ENCODE data around the gene LYPLA2.

The LYPLA2 gene

DNA sequence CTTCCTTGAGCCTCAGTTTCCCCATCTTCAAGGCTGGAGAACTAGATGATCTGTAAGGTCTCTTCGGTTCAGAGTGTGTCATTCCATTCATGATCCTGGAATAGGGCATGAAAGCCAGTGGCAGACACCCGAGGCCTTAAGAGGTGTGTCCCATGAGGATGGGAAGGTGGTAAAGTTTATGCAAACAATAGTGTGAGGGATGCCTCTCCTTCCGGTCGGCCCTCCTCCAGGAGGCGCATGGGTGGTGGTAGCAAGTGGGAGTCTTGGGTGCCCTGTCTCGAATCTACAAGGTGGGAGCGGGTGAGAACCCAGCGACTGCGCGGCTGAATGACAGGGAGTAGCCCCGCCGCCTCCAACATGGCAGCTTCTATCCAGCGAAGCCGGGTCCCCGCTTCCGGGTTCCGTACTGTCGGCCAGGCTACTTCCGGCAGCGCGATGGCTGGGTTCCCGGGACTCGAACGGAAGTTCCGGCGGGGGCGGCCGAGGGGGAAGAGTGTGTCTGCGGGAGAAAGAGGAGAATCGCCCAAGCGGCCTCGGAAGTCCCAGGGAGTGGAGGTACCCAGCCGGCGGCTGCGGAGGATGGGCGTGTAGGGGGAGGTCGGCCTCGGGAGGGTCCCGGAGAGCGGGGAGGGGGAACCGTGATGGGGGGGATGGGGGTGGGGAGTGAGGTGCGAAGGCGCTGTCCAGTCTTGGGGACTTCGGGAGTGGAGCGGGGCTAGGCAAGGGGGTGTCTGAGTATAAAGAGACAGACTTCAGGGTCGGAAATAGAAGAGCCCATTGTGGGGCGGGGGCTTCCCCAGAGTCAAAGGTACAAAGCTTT is at the start of gene LYPLA2:
TSS of gene LYPLA2 (plus strand) at position 450 of the 820 bp plus-strand sequence. CDS start 1,538 bp downstream, outside the sequence.
- H3K36me3 ChIP-seq (ENCODE audit: control insufficient read depth, insufficient read depth, low read length, severe bottlenecking) = peaks cover 28% of the 10 kb centered on the region
- no peaks in the 10 kb centered on the region for H3K9me3 ChIP-seq (ENCODE audit: control insufficient read depth, low read length)
- H3K9ac ChIP-seq (ENCODE audit: low read length) = peak within 1 kb of the TSS; percentile 93
- peak; percentile 98 for DNase-seq (ENCODE audit: low read depth)
- H3K27me3 ChIP-seq (replicated peaks; ENCODE audit: control insufficient read depth, insufficient read depth, low read length) = no peaks in the 10 kb centered on the region
- H3K4me3 ChIP-seq (ENCODE audit: low read length) = peak within 1 kb of the TSS; percentile 98
- H3K4me1 ChIP-seq (ENCODE audit: control insufficient read depth, insufficient read depth, low read length) = peaks cover 15% of the 10 kb centered on the region

DNA sequence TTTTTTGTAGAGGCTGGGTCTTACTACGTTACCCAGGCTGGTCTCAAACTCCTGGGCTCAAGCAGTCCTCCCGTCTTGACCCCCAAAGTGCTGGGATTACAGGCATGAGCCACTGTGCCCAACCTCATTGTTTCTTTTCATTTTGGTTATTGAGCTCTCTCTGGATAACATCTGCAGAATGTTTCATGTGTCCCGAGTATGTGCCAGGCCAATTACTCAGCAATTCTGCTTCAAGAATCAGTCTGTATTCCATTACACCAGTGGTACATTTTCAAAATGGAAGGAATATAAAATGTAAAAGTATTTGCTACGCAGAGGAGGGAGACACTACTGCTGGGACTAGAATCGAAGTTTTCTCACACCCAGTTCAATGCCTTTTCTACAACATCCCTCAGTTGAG is 49.3 kb upstream of the LYPLA2 start:
- DNase-seq (ENCODE audit: low read depth) = peak; percentile 27
- Histone ChIP-seq H3K9ac (ENCODE audit: low read length) (no peak overlapping the region), H3K36me3 (ENCODE audit: control insufficient read depth, insufficient read depth, low read length, severe bottlenecking) (peaks cover 4% of the 10 kb centered on the region), H3K27me3 (replicated peaks; ENCODE audit: control insufficient read depth, insufficient read depth, low read length) (no peaks in the 10 kb centered on the region), H3K4me1 (ENCODE audit: control insufficient read depth, insufficient read depth, low read length) (peaks cover 32% of the 10 kb centered on the region), H3K4me3 (ENCODE audit: low read length) (no peak overlapping the region), H3K9me3 (ENCODE audit: control insufficient read depth, low read length) (no peaks in the 10 kb centered on the region)

DNA sequence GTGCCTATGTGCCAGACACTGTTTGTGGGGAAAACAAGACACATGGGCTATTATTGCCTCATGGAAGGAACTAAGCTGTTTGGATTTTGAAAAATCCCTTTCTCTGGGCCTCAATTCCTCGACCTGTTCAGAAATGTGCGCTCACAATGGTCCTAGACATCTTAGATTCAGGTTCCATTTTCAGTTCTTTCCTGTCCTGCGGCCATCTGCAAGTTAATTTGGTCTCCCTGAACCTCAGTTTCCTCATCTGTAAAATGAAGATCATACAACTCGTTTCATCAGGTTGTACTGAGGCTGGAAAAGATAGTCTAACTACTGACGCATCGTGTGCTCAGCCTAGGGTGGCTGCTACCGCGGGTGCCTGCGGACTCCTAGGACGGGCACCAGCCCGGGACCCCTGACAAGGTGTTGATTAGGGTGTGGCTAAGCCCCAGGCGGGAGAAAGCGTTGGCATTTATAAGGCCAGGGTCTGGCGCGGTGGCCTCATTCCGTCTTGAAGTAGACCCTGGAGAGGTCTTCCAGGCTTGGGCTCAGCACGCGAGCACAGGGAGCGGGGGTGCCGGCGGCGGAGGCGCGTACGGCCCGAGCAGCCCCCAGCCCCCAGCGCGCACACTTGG is 48.2 kb upstream of the LYPLA2 start:
- H3K27me3 ChIP-seq (replicated peaks; ENCODE audit: control insufficient read depth, insufficient read depth, low read length) = no peaks in the 10 kb centered on the region
- H3K4me1 ChIP-seq (ENCODE audit: control insufficient read depth, insufficient read depth, low read length) = peaks cover 40% of the 10 kb centered on the region
- no peaks in the 10 kb centered on the region for H3K9me3 ChIP-seq (ENCODE audit: control insufficient read depth, low read length)
- peak overlapping the region; percentile 92 for H3K9ac ChIP-seq (ENCODE audit: low read length)
- peaks cover 9% of the 10 kb centered on the region for H3K36me3 ChIP-seq (ENCODE audit: control insufficient read depth, insufficient read depth, low read length, severe bottlenecking)
- peak overlapping the region; percentile 90 for H3K4me3 ChIP-seq (ENCODE audit: low read length)
- DNase-seq (ENCODE audit: low read depth) = peak; percentile 44

DNA sequence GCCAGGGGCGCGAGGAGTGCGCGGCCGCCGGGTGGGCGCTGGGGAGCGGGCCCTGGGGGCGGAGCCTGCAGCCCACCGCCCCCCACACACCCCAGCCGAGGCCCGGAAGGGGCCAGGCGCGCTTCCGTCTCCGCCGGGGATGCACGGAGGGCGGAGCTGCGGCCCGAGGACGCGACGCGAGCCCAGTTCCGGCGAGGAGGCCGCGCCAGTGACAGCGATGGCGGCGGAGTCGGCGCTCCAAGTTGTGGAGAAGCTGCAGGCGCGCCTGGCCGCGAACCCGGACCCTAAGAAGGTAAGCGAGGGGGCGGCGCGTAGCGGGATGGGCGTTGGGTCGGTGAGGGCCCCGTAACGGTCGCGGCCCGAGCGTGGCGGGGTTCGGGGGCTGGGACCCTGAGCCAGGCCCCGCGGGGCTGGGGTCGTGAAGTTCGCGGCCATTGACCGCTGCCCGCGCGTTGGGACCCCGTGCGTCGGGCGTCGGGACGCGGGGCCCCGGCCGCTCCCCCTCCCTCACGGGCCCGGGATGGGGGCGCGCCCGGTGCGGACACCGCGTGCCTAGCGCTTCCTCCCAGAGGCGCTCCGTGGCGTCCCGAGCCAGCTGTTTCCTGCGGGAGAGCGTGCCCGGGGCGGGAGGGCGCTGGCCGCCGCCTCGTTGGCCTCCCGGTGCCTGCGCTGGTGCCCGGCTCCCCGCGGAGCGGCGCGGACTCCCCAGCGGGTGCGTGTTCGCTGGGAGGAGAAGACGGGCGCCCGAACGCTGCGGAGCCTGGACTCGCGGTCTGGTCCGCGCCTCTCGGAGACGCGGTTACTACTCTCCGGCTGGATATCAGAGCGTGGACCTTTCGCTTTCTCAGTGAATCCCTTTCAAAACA is 47.4 kb upstream of the LYPLA2 start, which contains the start of gene ELOA:
TSS of gene ELOA (plus strand) at position 185 of the 866 bp plus-strand sequence. CDS start at position 218, 33 bp downstream.
- Histone ChIP-seq H3K9ac (ENCODE audit: low read length) (peak within 1 kb of the TSS; percentile 92), H3K36me3 (ENCODE audit: control insufficient read depth, insufficient read depth, low read length, severe bottlenecking) (peaks cover 9% of the 10 kb centered on the region), H3K9me3 (ENCODE audit: control insufficient read depth, low read length) (no peaks in the 10 kb centered on the region), H3K4me3 (ENCODE audit: low read length) (peak within 1 kb of the TSS; percentile 90), H3K4me1 (ENCODE audit: control insufficient read depth, insufficient read depth, low read length) (peaks cover 47% of the 10 kb centered on the region), H3K27me3 (replicated peaks; ENCODE audit: control insufficient read depth, insufficient read depth, low read length) (no peaks in the 10 kb centered on the region)
- peak; percentile 85 for DNase-seq (ENCODE audit: low read depth)

DNA sequence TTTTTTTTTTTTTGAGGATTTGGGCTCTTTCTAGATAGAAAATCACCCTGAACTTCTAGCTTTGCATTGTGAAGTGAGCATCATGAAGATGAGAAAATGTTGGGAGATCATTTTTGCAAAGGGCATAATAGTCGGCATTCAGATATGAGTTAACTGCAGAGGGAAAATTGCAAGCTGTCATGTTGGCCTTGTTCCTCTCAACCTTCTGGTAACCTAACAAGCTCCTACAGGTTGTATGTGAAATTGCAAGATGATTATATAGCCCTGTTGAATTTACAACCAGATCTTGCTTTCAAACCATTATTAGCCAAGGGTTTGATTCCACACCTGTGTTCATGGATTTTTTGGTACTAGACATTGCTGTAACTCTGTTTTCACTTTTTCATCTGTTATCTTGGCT is 45.4 kb upstream of the LYPLA2 start:
- Histone ChIP-seq H3K27me3 (replicated peaks; ENCODE audit: control insufficient read depth, insufficient read depth, low read length) (no peaks in the 10 kb centered on the region), H3K9ac (ENCODE audit: low read length) (peak overlapping the region; percentile 92), H3K4me1 (ENCODE audit: control insufficient read depth, insufficient read depth, low read length) (peaks cover 58% of the 10 kb centered on the region), H3K36me3 (ENCODE audit: control insufficient read depth, insufficient read depth, low read length, severe bottlenecking) (peaks cover 24% of the 10 kb centered on the region), H3K9me3 (ENCODE audit: control insufficient read depth, low read length) (no peaks in the 10 kb centered on the region), H3K4me3 (ENCODE audit: low read length) (peak overlapping the region; percentile 90)
- DNase-seq (ENCODE audit: low read depth) = peak; percentile 64

DNA sequence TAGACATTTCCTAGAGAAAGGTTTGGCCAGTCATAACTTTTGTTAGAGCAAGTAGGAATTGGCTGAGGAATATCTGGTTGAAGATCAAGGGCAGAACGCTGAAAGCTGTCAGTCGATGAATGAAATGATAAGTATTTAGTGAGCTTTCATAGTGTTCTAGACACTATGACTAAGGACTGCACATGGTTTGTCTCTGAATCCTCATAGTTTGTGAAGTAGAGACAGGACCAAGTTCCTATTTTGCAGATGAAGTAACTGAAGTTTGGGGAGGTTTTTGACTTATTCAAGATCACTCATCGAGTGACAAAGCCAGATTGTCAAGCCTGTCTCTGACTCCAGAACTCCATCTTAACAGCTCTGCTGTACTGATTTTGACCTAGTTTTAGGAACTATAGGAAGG is 42.9 kb upstream of the LYPLA2 start:
- Histone ChIP-seq H3K9ac (ENCODE audit: low read length) (no peak overlapping the region), H3K36me3 (ENCODE audit: control insufficient read depth, insufficient read depth, low read length, severe bottlenecking) (peaks cover 49% of the 10 kb centered on the region), H3K4me3 (ENCODE audit: low read length) (no peak overlapping the region), H3K27me3 (replicated peaks; ENCODE audit: control insufficient read depth, insufficient read depth, low read length) (no peaks in the 10 kb centered on the region), H3K9me3 (ENCODE audit: control insufficient read depth, low read length) (no peaks in the 10 kb centered on the region), H3K4me1 (ENCODE audit: control insufficient read depth, insufficient read depth, low read length) (peaks cover 45% of the 10 kb centered on the region)
- peak; percentile 16 for DNase-seq (ENCODE audit: low read depth)

DNA sequence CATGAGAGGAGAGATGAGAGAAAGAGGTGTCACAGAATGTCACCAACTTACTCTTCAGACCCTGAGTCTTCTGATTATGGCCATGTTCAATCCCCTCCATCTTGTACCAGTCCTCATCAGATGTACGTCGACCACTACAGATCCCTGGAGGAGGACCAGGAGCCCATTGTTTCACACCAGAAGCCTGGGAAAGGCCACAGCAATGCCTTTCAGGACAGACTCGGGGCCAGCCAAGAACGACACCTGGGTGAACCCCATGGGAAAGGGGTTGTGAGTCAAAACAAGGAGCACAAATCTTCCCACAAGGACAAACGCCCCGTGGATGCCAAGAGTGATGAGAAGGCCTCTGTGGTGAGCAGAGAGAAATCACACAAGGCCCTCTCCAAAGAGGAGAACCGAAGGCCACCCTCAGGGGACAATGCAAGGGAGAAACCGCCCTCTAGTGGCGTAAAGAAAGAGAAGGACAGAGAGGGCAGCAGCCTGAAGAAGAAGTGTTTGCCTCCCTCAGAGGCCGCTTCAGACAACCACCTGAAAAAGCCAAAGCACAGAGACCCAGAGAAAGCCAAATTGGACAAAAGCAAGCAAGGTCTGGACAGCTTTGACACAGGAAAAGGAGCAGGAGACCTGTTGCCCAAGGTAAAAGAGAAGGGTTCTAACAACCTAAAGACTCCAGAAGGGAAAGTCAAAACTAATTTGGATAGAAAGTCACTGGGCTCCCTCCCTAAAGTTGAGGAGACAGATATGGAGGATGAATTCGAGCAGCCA is 39.7 kb upstream of the LYPLA2 start:
- H3K4me3 ChIP-seq (ENCODE audit: low read length) = no peak overlapping the region
- H3K9ac ChIP-seq (ENCODE audit: low read length) = no peak overlapping the region
- H3K36me3 ChIP-seq (ENCODE audit: control insufficient read depth, insufficient read depth, low read length, severe bottlenecking) = peaks cover 81% of the 10 kb centered on the region
- peaks cover 31% of the 10 kb centered on the region for H3K4me1 ChIP-seq (ENCODE audit: control insufficient read depth, insufficient read depth, low read length)
- H3K9me3 ChIP-seq (ENCODE audit: control insufficient read depth, low read length) = no peaks in the 10 kb centered on the region
- DNase-seq (ENCODE audit: low read depth) = peak; percentile 63
- H3K27me3 ChIP-seq (replicated peaks; ENCODE audit: control insufficient read depth, insufficient read depth, low read length) = no peaks in the 10 kb centered on the region

DNA sequence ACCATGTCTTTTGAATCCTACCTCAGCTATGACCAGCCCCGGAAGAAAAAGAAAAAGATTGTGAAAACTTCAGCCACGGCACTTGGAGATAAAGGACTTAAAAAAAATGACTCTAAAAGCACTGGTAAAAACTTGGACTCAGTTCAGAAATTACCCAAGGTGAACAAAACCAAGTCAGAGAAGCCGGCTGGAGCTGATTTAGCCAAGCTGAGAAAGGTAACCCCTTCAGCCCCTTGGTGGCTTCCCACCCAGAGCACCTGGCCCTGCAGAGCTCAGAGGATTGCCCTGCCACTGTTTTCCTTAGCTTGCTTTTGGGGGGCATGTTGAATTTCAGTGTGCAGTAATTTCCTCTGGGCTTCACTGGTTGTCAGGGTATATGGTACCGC is 39.1 kb upstream of the LYPLA2 start:
- H3K9ac ChIP-seq (ENCODE audit: low read length) = no peak overlapping the region
- H3K36me3 ChIP-seq (ENCODE audit: control insufficient read depth, insufficient read depth, low read length, severe bottlenecking) = peaks cover 82% of the 10 kb centered on the region
- H3K9me3 ChIP-seq (ENCODE audit: control insufficient read depth, low read length) = no peaks in the 10 kb centered on the region
- no peak overlapping the region for H3K4me3 ChIP-seq (ENCODE audit: low read length)
- DNase-seq (ENCODE audit: low read depth) = no peak
- H3K27me3 ChIP-seq (replicated peaks; ENCODE audit: control insufficient read depth, insufficient read depth, low read length) = no peaks in the 10 kb centered on the region
- peaks cover 33% of the 10 kb centered on the region for H3K4me1 ChIP-seq (ENCODE audit: control insufficient read depth, insufficient read depth, low read length)

DNA sequence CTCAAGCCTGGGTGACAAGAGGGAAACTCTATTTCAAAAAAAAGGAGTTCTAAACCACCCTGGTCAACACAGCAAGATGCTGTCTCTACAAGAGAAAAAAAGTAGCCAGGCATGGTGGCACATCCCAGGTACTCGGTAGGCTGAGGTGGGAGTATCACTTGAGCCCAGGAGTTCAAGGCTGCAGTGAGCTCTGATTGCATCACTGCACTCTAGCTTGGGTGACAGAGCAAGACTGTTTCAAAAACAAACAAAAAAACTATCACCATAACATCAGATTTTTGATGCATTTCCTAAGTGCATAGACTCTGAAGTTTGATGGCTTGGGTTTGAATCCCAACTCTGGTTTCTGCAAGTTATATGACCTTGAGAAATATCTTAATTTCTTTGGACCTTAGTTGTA is 38.0 kb upstream of the LYPLA2 start:
- no peak for DNase-seq (ENCODE audit: low read depth)
- H3K9ac ChIP-seq (ENCODE audit: low read length) = no peak overlapping the region
- no peaks in the 10 kb centered on the region for H3K9me3 ChIP-seq (ENCODE audit: control insufficient read depth, low read length)
- H3K36me3 ChIP-seq (ENCODE audit: control insufficient read depth, insufficient read depth, low read length, severe bottlenecking) = peaks cover 88% of the 10 kb centered on the region
- no peaks in the 10 kb centered on the region for H3K27me3 ChIP-seq (replicated peaks; ENCODE audit: control insufficient read depth, insufficient read depth, low read length)
- H3K4me3 ChIP-seq (ENCODE audit: low read length) = no peak overlapping the region
- H3K4me1 ChIP-seq (ENCODE audit: control insufficient read depth, insufficient read depth, low read length) = peaks cover 29% of the 10 kb centered on the region

DNA sequence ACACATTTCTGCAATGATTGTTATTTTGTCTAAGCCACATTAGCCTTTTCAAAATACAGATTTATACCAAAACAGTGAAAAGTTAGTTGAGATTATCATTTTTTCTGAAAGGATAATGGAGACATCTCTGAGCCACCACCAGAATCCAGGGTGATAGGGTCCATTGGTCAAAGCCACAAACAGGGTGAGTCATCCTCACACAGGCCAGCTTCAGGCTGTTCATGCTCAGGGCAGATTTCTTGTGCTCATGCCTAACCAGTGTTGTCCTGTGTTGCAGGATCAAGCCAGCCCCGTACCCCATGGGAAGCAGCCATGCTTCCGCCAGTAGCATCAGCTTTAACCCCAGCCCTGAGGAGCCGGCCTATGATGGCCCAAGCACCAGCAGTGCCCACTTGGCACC is 34.3 kb upstream of the LYPLA2 start:
- Histone ChIP-seq H3K9ac (ENCODE audit: low read length) (no peak overlapping the region), H3K4me3 (ENCODE audit: low read length) (no peak overlapping the region), H3K4me1 (ENCODE audit: control insufficient read depth, insufficient read depth, low read length) (peaks cover 23% of the 10 kb centered on the region), H3K27me3 (replicated peaks; ENCODE audit: control insufficient read depth, insufficient read depth, low read length) (no peaks in the 10 kb centered on the region), H3K9me3 (ENCODE audit: control insufficient read depth, low read length) (no peaks in the 10 kb centered on the region), H3K36me3 (ENCODE audit: control insufficient read depth, insufficient read depth, low read length, severe bottlenecking) (peaks cover 98% of the 10 kb centered on the region)
- peak; percentile 31 for DNase-seq (ENCODE audit: low read depth)
